Neural crest cell (in vitro differentiated cells): ENCODE measurements around the gene CCDC14. TPM values are rescaled to one million over a fixed set of nuclear protein-coding genes. Genes with fewer than 3 reads are reported as not detected.

Experiments
- DNase-seq: peaks from one replicate; pipeline ENCODE4 v3.0.0; 2021; ENCODE audit warnings: low read depth, mixed read lengths, low spot score
- H3K27ac Mint-ChIP-seq: one replicate; pipeline ENCODE4 v1.8.0; 2021; ENCODE audit warnings: mild to moderate bottlenecking, mixed read lengths; ENCODE audit not compliant: unreplicated experiment
- H3K27me3 Mint-ChIP-seq: 2 replicates; pipeline ENCODE4 v1.8.0; 2021; ENCODE audit warnings: low read depth, mild to moderate bottlenecking, mixed read lengths
- H3K36me3 Mint-ChIP-seq: 2 replicates; pipeline ENCODE4 v1.8.0; 2021; ENCODE audit warnings: low read depth, mild to moderate bottlenecking, mixed read lengths
- H3K4me1 Mint-ChIP-seq: 2 replicates; pipeline ENCODE4 v1.8.0; 2021; ENCODE audit warnings: mixed read lengths
- H3K4me3 Mint-ChIP-seq: one replicate; pipeline ENCODE4 v1.8.0; 2021; ENCODE audit warnings: mild to moderate bottlenecking, mixed read lengths
- H3K9me3 Mint-ChIP-seq: 2 replicates; pipeline ENCODE4 v1.8.0; 2021; ENCODE audit warnings: mixed read lengths
- total RNA-seq: library from RNA; stranded (reverse); gene quantifications from 2 replicates; pipeline ENCODE4 v1.2.1, GENCODE V29; 2021
- TF ChIP-seq, protein P1 (sequence below): fragments of 200-600 bp; sonication (generic); conservative IDR thresholded peaks from 2 replicates; pipeline ENCODE4 v1.5.0; 2021; ENCODE audit warnings: antibody characterized with exemption, mild to moderate bottlenecking

Gene CCDC14
- total RNA-seq, 1 donor from 2014 or later, result 117 TPM

DNA sequence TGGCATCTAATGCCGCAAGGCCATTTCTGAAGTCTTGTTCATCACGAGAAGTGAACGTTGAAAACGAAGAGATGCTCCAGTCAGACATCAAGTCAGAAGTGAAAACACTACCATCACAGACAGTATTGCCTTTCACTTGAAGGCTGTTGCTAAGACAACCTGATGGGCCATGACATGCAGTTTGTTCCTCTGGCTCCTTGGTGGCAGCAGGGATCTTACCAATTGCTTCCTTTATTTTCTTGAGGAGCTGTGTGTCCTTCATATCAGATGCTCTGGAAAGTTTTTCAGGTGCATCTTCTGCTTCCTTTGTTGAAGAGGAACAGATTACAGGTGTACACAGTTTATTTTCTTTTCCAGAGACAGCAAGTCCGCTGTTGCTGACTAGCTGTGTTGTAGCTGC lies 46.2 kb downstream of the CCDC14 start:
- Mint-ChIP-seq H3K9me3 (no peaks in the 10 kb centered on the region), H3K36me3 (peaks cover 15% of the 10 kb centered on the region), H3K27ac (no peak overlapping the region), H3K4me1 (no peaks in the 10 kb centered on the region), H3K27me3 (no peaks in the 10 kb centered on the region), H3K4me3 (no peak overlapping the region)
- TF ChIP-seq, protein P1, sequence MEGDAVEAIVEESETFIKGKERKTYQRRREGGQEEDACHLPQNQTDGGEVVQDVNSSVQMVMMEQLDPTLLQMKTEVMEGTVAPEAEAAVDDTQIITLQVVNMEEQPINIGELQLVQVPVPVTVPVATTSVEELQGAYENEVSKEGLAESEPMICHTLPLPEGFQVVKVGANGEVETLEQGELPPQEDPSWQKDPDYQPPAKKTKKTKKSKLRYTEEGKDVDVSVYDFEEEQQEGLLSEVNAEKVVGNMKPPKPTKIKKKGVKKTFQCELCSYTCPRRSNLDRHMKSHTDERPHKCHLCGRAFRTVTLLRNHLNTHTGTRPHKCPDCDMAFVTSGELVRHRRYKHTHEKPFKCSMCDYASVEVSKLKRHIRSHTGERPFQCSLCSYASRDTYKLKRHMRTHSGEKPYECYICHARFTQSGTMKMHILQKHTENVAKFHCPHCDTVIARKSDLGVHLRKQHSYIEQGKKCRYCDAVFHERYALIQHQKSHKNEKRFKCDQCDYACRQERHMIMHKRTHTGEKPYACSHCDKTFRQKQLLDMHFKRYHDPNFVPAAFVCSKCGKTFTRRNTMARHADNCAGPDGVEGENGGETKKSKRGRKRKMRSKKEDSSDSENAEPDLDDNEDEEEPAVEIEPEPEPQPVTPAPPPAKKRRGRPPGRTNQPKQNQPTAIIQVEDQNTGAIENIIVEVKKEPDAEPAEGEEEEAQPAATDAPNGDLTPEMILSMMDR, result no peak
- DNase-seq, result no peak

DNA sequence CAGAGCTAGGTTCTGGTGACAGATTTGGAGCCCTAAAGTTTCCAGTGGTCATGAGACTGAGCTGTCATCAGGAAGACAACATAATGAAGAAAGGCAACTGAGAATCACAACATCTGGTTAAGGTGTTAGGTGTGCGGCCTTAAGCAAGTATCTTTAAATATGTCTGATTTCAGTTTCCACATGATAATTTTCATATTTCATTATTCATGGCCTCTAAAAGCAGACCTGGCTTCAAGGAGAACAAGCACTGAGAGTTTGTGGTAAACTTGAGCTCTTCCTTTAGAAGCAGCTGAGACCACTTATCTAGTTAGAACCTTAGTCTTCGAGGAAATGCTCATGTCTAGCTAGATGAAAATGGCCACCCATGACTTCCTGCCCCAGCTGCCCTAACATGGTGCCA lies 51.2 kb downstream of the CCDC14 start:
- Mint-ChIP-seq H3K27me3 (no peaks in the 10 kb centered on the region), H3K9me3 (peaks cover 2% of the 10 kb centered on the region), H3K4me1 (no peaks in the 10 kb centered on the region), H3K4me3 (no peak overlapping the region), H3K36me3 (peaks cover 3% of the 10 kb centered on the region), H3K27ac (no peak overlapping the region)
- TF ChIP-seq, protein P1, result no peak
- DNase-seq, result no peak

GRCh38 chr3:123907720-123908119 lies 53.3 kb downstream of the CCDC14 start:
- Mint-ChIP-seq H3K4me1 (no peaks in the 10 kb centered on the region), H3K27me3 (no peaks in the 10 kb centered on the region), H3K4me3 (no peak overlapping the region), H3K27ac (no peak overlapping the region), H3K36me3 (peaks cover 3% of the 10 kb centered on the region), H3K9me3 (peaks cover 2% of the 10 kb centered on the region)
- TF ChIP-seq, protein P1, result no peak
- DNase-seq, result no peak

GRCh38 chr3:123899300-123899865 lies 61.6 kb downstream of the CCDC14 start:
- H3K27ac Mint-ChIP-seq, result no peak overlapping the region
- no peaks in the 10 kb centered on the region for H3K36me3 Mint-ChIP-seq
- TF ChIP-seq, protein P1, result no peak
- H3K27me3 Mint-ChIP-seq, result no peaks in the 10 kb centered on the region
- DNase-seq, result no peak
- no peak overlapping the region for H3K4me3 Mint-ChIP-seq
- H3K9me3 Mint-ChIP-seq, result no peaks in the 10 kb centered on the region
- H3K4me1 Mint-ChIP-seq, result no peaks in the 10 kb centered on the region

DNA sequence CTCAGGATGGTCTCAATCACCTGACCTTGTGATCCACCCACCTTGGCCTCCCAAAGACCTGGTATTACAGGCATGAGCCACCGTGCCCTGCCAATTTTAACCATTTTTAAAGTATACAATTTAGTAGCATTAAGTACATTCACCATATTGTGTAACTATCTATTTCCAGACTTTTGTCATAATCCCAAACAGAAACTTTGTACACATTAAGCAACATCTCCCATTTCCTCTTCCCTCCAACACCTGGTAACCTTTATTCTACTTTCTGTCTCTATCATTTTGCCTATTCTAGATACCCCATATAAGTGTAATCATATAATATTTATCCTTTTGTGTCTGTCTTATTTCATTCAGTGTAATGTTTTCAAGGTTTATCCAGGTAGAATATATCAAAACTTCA lies 68.0 kb downstream of the CCDC14 start:
- Mint-ChIP-seq H3K4me1 (no peaks in the 10 kb centered on the region), H3K27me3 (no peaks in the 10 kb centered on the region), H3K36me3 (peaks cover 13% of the 10 kb centered on the region)

More for the DNA sequence above, 68.0 kb downstream of the CCDC14 start:
- H3K9me3 Mint-ChIP-seq, result peaks cover 23% of the 10 kb centered on the region
- H3K4me3 Mint-ChIP-seq, result no peak overlapping the region
- TF ChIP-seq, protein P1, result no peak
- no peak for DNase-seq
- no peak overlapping the region for H3K27ac Mint-ChIP-seq
